Measurements from ENCODE around the gene TPO. TPM values are rescaled to one million over a fixed set of nuclear protein-coding genes. Genes with fewer than 3 reads are reported as not detected.

TPO gene
- total RNA-seq, 2 donors from 2014 or later = not detected

DNA sequence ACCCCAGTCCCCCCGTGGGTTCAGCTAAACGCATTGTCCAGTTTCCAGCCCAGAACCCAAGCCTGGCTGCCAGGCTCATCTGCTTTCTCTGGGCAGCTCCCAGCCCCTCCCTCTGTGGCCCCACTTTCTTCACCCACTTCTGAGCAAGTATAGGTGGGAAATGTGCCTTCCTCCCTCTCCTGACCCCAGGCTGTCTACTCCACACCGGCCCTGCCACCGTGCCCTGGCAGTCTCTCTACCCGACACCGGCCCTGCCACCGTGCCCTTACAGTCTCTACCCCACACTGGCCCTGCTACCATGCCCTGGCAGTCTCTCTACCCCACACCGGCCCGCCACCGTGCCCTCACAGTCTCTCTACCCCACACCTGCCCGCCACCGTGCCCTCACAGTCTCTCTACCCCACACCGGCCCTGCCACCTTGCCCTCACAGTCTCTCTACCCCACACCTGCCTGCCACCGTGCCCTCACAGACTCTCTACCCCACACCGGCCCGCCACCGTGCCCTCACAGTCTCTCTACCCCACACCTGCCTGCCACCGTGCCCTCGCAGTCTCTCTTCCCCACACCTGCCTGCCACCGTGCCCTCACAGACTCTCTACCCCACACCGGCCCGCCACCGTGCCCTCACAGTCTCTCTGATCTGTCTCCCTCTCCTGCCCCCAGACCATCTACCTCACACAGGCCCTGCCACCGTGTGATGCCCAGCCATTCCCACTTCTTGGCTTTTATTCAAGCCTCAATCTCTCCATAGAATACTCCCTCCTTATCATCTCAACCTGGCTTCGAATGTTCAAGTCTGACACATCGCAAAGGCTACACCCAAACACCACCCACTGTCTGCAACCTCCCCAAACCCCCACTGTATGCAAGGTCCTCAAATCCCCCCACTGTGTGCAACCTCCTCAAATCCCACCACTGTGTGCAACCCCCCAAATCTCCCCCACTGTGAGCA lies 108.9 kb downstream of the TPO start:
- H3K27me3 Mint-ChIP-seq (ENCODE audit: insufficient read depth) = no peaks in the 10 kb centered on the region
- no peak overlapping the region for H3K4me3 Mint-ChIP-seq
- DNase-seq = no peak
- WGBS, 2 experiments (ENCODE audit: insufficient coverage in 1 of 2, insufficient read length in 1 of 2) = 90 to 92% methylated on average over 9 to 26 of the region's 26 CpGs
- H3K9me3 Mint-ChIP-seq = no peaks in the 10 kb centered on the region
- H3K4me1 ChIP-seq (ENCODE audit: control insufficient read depth, insufficient read depth, low read length) = no peaks in the 10 kb centered on the region
- peaks cover 2% of the 10 kb centered on the region for H3K4me1 Mint-ChIP-seq
- TF ChIP-seq, protein P1, sequence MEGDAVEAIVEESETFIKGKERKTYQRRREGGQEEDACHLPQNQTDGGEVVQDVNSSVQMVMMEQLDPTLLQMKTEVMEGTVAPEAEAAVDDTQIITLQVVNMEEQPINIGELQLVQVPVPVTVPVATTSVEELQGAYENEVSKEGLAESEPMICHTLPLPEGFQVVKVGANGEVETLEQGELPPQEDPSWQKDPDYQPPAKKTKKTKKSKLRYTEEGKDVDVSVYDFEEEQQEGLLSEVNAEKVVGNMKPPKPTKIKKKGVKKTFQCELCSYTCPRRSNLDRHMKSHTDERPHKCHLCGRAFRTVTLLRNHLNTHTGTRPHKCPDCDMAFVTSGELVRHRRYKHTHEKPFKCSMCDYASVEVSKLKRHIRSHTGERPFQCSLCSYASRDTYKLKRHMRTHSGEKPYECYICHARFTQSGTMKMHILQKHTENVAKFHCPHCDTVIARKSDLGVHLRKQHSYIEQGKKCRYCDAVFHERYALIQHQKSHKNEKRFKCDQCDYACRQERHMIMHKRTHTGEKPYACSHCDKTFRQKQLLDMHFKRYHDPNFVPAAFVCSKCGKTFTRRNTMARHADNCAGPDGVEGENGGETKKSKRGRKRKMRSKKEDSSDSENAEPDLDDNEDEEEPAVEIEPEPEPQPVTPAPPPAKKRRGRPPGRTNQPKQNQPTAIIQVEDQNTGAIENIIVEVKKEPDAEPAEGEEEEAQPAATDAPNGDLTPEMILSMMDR (conservative IDR thresholded peaks at IDR 0.05) = no peak
- H3K27me3 ChIP-seq (ENCODE audit: control insufficient read depth, insufficient read depth, low read length, poor library complexity, severe bottlenecking) = no peaks in the 10 kb centered on the region
- H3K9me3 ChIP-seq (ENCODE audit: control insufficient read depth, low read length) = no peaks in the 10 kb centered on the region
- H3K36me3 ChIP-seq (ENCODE audit: control insufficient read depth, insufficient read depth, low read length) = no peaks in the 10 kb centered on the region
- no peak overlapping the region for H3K9ac ChIP-seq (ENCODE audit: extremely low read depth, low read length, poor library complexity, severe bottlenecking)
- H3K36me3 Mint-ChIP-seq (ENCODE audit: low read depth) = no peaks in the 10 kb centered on the region
- no peak overlapping the region for H3K27ac Mint-ChIP-seq
- no peak overlapping the region for H3K27ac ChIP-seq (ENCODE audit: low read depth, low read length)
- no peak overlapping the region for H3K4me3 ChIP-seq (ENCODE audit: low read length)

- 67 to 72% methylated on average over 6 to 9 of the region's 9 CpGs for WGBS, 2 experiments (ENCODE audit: insufficient coverage in 1 of 2, insufficient read length in 1 of 2)
- no peaks in the 10 kb centered on the region for H3K9me3 ChIP-seq (ENCODE audit: control insufficient read depth, low read length)
- peaks cover 6% of the 10 kb centered on the region for H3K27me3 ChIP-seq (ENCODE audit: control insufficient read depth, insufficient read depth, low read length, poor library complexity, severe bottlenecking)
- no peaks in the 10 kb centered on the region for H3K9me3 Mint-ChIP-seq
- H3K36me3 ChIP-seq (ENCODE audit: control insufficient read depth, insufficient read depth, low read length) = no peaks in the 10 kb centered on the region
- H3K27ac Mint-ChIP-seq = no peak overlapping the region
- no peak overlapping the region for H3K27ac ChIP-seq (ENCODE audit: low read depth, low read length)
- no peak overlapping the region for H3K4me3 Mint-ChIP-seq
- H3K4me1 ChIP-seq (ENCODE audit: control insufficient read depth, insufficient read depth, low read length) = no peaks in the 10 kb centered on the region
- no peak overlapping the region for H3K4me3 ChIP-seq (ENCODE audit: low read length)
- peaks cover 4% of the 10 kb centered on the region for H3K27me3 Mint-ChIP-seq (ENCODE audit: insufficient read depth)
- TF ChIP-seq, protein P1 (conservative IDR thresholded peaks at IDR 0.05) = no peak
- H3K36me3 Mint-ChIP-seq (ENCODE audit: low read depth) = no peaks in the 10 kb centered on the region
- H3K9ac ChIP-seq (ENCODE audit: extremely low read depth, low read length, poor library complexity, severe bottlenecking) = no peak overlapping the region
- DNase-seq = no peak
- H3K4me1 Mint-ChIP-seq = no peaks in the 10 kb centered on the region
These were observed 114.1 kb downstream of the TPO start for GRCh38 chr2:1527153-1527992.

GRCh38 chr2:1528273-1529064 lies 115.2 kb downstream of the TPO start:
- WGBS, 2 experiments (ENCODE audit: insufficient coverage in 1 of 2, insufficient read length in 1 of 2) = 62 to 69% methylated on average over 4 to 6 of the region's 6 CpGs
- Histone ChIP-seq H3K4me1 (ENCODE audit: control insufficient read depth, insufficient read depth, low read length) (no peaks in the 10 kb centered on the region), H3K27ac (ENCODE audit: low read depth, low read length) (no peak overlapping the region), H3K4me3 (ENCODE audit: low read length) (no peak overlapping the region), H3K36me3 (ENCODE audit: control insufficient read depth, insufficient read depth, low read length) (no peaks in the 10 kb centered on the region), H3K9me3 (ENCODE audit: control insufficient read depth, low read length) (no peaks in the 10 kb centered on the region), H3K9ac (ENCODE audit: extremely low read depth, low read length, poor library complexity, severe bottlenecking) (no peak overlapping the region), H3K27me3 (ENCODE audit: control insufficient read depth, insufficient read depth, low read length, poor library complexity, severe bottlenecking) (peaks cover 6% of the 10 kb centered on the region)
- H3K4me3 Mint-ChIP-seq = no peak overlapping the region
- no peak for DNase-seq
- H3K27ac Mint-ChIP-seq = no peak overlapping the region
- no peaks in the 10 kb centered on the region for H3K36me3 Mint-ChIP-seq (ENCODE audit: low read depth)
- TF ChIP-seq, protein P1 (conservative IDR thresholded peaks at IDR 0.05) = no peak
- H3K4me1 Mint-ChIP-seq = no peaks in the 10 kb centered on the region
- peaks cover 4% of the 10 kb centered on the region for H3K27me3 Mint-ChIP-seq (ENCODE audit: insufficient read depth)
- no peaks in the 10 kb centered on the region for H3K9me3 Mint-ChIP-seq
